ENCODE measurements around the gene SPHK2.

The SPHK2 gene

DNA sequence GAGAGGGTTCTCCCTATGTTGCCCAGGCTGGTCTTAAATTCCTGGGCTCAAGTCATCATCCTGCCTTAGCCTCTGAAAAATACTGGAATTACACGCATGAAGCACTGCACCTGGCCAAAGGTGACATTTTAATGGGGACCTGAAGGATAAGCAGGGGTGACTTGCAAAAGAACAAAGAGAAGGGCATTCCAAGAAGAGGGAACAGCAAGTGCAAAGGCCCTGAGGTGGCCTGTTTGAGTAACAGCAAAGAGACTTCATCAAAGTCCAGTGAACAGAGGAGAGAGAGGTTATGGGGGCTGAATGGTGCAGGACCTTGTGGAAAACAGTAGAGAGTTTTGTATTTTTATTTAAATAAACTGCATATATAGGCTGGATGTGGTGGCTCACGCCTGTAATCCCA is 22.5 kb downstream of the SPHK2 start:
- Mint-ChIP-seq H3K9me3 (peaks cover 0 to 2% of the 10 kb centered on the region in 2 donors), H3K27ac (no peak overlapping the region), H3K4me1 (ENCODE audit: low read depth in 2 of 2) (peaks cover 31 to 37% of the 10 kb centered on the region in 2 donors), H3K36me3 (ENCODE audit: insufficient read depth) (peaks cover 16% of the 10 kb centered on the region), H3K27me3 (no peaks in the 10 kb centered on the region), H3K4me3 (no peak overlapping the region)
- DNase-seq (no peak), ATAC-seq (replicated peaks) (no peak)

DNA sequence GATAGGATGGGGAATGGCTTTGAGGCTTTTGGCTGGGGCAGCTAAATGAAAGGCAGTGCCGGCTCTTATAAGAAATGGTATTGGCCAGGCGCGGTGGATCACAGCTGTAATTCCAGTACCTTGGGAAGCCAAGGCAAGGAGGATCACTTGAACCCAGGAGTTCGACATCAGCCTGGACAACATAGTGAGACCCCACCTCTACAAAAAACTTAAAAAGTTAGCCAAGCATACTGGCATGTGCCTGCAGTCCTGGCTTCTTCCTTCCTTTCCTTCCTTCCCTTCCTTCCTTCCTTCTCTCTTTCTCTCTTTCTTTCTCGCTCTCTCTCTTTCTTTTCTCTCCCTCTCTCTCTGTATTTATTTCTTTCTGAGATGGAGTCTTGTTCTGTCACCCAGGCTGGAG is 23.6 kb downstream of the SPHK2 start:
- no peaks in the 10 kb centered on the region for H3K27me3 Mint-ChIP-seq
- H3K4me1 Mint-ChIP-seq (ENCODE audit: low read depth in 2 of 2): peaks cover 33 to 40% of the 10 kb centered on the region in 2 donors
- no peak for DNase-seq
- H3K36me3 Mint-ChIP-seq (ENCODE audit: insufficient read depth): peaks cover 10% of the 10 kb centered on the region
- H3K27ac Mint-ChIP-seq: no peak overlapping the region
- H3K9me3 Mint-ChIP-seq: peaks cover 0 to 2% of the 10 kb centered on the region in 2 donors
- no peak overlapping the region for H3K4me3 Mint-ChIP-seq
- no peak for ATAC-seq (replicated peaks)

DNA sequence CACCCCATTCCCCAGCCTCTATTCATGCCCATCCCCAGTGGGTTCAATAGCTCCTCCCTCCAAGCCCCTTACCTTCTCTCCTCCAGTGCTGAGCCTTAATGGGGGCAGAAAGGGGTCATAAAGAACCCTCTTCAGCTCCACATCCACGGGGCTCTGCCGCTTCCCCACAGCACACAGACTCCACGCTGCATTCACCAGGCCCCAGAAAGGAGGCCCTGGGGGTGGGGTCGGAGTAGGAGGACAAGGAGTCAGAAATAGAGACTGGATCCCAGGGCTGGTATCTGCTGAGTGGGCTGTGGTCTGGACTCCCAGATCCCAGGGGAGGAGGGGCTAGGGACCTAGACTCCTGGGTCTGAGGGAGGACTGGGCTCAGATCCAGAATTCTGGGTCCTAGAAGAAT is 25.0 kb downstream of the SPHK2 start:
- H3K27ac Mint-ChIP-seq: peak overlapping the region in 1 of 2 donors; percentile 93
- ATAC-seq (replicated peaks) (no peak), DNase-seq (no peak)
- peak overlapping the region in 1 of 2 donors; percentile 90 for H3K4me3 Mint-ChIP-seq
- H3K36me3 Mint-ChIP-seq (ENCODE audit: insufficient read depth): peaks cover 11% of the 10 kb centered on the region
- no peaks in the 10 kb centered on the region for H3K9me3 Mint-ChIP-seq
- no peaks in the 10 kb centered on the region for H3K27me3 Mint-ChIP-seq
- H3K4me1 Mint-ChIP-seq (ENCODE audit: low read depth in 2 of 2): peaks cover 29 to 35% of the 10 kb centered on the region in 2 donors

DNA sequence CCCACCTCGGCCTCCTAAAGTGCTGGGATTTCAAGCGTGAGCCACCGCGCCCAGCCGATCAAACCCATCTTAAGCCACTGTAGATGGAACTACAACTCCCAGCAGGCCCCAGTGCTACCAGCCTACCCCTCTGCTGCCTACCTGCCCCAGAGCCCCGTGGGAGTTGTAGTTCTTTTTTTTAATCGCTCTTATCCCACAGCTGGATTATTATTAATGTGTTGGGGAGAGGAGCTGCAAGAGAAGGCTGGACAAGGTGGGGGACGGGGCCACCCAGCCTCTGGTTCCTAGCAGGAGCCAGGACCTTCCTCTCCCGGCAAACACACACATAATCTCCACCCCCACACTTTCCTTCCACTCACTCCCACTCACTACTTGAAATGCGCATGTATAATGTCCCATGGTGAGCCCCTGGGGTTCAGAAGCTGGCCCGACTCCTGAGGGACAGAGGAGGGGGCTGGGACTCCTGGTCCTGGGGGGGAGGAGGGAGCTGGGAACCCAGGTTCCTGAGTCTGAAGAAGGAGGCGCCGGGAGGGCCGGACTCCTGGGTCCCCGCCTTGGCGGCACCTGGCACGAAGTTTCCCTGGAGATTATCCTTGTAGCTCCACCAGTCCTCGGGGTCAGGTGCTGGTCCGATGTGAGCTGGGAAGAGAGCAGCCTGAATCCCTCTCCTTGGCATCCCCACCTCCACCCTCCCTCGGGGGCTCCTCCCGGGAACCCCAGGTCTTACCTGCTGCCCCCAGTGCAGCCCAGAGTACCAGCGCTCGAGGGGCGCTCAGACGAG is 25.7 kb downstream of the SPHK2 start:
- peaks cover 33 to 35% of the 10 kb centered on the region in 2 donors for H3K4me1 Mint-ChIP-seq (ENCODE audit: low read depth in 2 of 2)
- DNase-seq (peak; percentile 66 to 72 (median 68)), ATAC-seq (replicated peaks) (peak; percentile 58)
- no peaks in the 10 kb centered on the region for H3K9me3 Mint-ChIP-seq
- H3K27me3 Mint-ChIP-seq: no peaks in the 10 kb centered on the region
- peak overlapping the region; percentile 93 to 98 for H3K27ac Mint-ChIP-seq
- H3K36me3 Mint-ChIP-seq (ENCODE audit: insufficient read depth): peaks cover 12% of the 10 kb centered on the region
- peak overlapping the region; percentile 90 to 95 for H3K4me3 Mint-ChIP-seq

DNA sequence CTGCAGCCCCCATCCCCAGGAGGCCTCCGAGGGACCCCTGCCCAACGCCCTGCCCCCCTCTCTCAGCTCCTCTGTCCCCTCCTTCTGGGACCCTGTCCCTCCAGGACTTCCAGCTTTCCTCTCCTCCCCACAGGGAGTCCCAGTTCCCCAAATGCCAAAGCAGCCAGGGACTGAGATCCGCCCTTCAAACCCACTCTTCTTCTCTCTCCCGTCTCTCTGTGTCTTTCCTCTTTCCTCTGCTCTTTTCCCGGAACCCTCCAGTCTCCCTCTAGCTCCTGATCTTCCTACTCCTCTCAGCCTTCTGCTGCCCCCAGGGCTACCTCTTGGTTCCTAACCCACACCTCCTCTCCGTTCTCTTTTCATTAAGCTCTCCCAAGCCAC is 26.3 kb downstream of the SPHK2 start:
- H3K4me1 Mint-ChIP-seq (ENCODE audit: low read depth in 2 of 2): peaks cover 33% of the 10 kb centered on the region in 2 donors
- peak overlapping the region; percentile 90 to 95 for H3K4me3 Mint-ChIP-seq
- DNase-seq: no peak
- H3K27me3 Mint-ChIP-seq: no peaks in the 10 kb centered on the region
- H3K36me3 Mint-ChIP-seq (ENCODE audit: insufficient read depth): peaks cover 11% of the 10 kb centered on the region
- ATAC-seq (replicated peaks): no peak
- no peaks in the 10 kb centered on the region for H3K9me3 Mint-ChIP-seq
- peak overlapping the region; percentile 93 to 98 for H3K27ac Mint-ChIP-seq

DNA sequence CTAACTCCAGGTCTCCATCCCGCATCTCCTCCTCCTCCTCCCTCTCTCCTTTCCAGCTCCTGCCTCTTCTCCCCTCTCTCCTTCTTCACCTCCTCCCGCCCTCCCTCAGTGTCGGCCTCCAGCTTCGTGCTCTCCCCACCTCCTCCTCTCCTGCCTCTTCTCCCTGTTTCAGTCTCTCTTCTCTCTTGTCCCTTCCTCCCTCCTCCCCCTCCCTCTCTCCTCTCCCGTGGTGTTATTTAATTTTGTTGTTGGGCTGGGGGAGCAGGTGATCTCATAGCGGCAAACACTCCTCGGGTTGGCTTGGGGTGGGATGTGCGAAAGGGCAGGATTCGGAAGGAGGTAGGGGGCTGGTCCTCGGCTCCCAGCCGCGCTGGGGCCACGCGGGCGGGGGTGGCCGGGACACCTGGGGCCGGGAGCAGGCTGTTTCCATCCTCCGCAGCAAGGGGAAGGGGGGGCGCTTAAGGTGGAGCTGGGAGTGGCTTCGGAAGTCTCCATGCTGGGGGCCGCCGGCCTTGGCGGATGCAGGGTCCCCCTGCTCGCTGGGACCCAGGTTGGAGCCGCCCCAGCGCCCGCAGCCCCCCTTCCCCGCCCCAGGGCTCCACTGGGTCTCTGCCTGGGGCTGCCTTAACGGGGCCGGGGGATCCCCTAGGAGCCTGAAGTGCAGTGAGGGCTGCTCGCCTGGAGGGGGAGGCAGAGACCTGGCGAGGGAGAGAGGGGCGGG is 26.9 kb downstream of the SPHK2 start, which contains the start of gene CA11:
TSS of gene CA11 (minus strand) at position 187 of the 721 bp plus-strand sequence. CDS start 555 bp downstream, outside the sequence.
- Mint-ChIP-seq H3K4me1 (ENCODE audit: low read depth in 2 of 2) (peaks cover 33 to 35% of the 10 kb centered on the region in 2 donors), H3K4me3 (peak within 1 kb of the TSS; percentile 90 to 95), H3K36me3 (ENCODE audit: insufficient read depth) (peaks cover 11% of the 10 kb centered on the region), H3K9me3 (no peaks in the 10 kb centered on the region), H3K27ac (peak within 1 kb of the TSS; percentile 93 to 98), H3K27me3 (no peaks in the 10 kb centered on the region)
- DNase-seq (peak; percentile 93 to 96 (median 93)), ATAC-seq (replicated peaks) (peak; percentile 81)

DNA sequence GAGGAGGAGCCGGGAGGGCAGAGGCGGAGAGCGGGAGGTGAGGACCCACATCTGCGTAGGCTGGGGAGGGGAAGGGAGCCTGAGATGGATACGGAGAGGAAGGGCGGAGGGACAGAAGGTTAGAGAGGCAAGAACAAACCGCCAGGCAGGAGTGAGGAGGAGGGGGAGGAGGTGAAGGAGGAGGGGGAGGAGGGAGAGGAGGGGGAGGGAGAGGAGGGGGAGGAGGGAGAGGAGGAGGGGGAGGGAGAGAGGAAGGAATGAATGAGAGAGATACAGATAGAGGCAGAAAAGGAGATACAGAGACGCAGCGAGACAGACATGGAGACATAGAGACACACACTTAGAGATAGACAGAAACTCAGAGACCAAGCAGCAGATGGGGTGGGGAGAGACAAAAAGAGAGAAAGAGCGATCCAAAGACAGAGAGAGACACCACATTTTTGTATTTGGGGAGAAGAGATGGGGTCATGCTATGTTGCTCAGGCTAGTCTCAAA is 27.5 kb downstream of the SPHK2 start:
- DNase-seq: no peak
- H3K36me3 Mint-ChIP-seq (ENCODE audit: insufficient read depth): peaks cover 11% of the 10 kb centered on the region
- ATAC-seq (replicated peaks): no peak
- H3K4me1 Mint-ChIP-seq (ENCODE audit: low read depth in 2 of 2): peaks cover 33 to 35% of the 10 kb centered on the region in 2 donors
- H3K27me3 Mint-ChIP-seq: no peaks in the 10 kb centered on the region
- H3K9me3 Mint-ChIP-seq: no peaks in the 10 kb centered on the region
- H3K27ac Mint-ChIP-seq: peak overlapping the region; percentile 93 to 98
- peak overlapping the region; percentile 90 to 95 for H3K4me3 Mint-ChIP-seq

DNA sequence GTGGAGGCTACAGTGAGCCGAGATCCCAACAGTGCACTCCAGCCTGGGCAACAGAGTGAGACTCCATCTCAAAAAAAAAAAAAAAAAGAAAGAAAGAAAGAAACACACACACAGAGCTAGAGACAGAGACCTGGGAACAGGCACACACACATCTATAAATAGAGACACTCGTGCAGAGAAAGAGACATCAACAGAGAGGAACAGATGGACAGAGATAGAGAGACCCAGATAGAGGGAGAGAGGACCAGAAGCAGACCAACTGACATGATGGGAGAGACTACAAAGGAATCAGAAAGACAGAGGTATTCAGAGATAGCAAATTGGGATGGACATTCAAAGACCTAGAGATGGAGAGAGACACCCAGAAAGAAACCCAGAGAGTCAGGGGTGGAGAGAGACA is 28.8 kb downstream of the SPHK2 start:
- ATAC-seq (replicated peaks) (no peak), DNase-seq (no peak)
- peaks cover 33% of the 10 kb centered on the region in 2 donors for H3K4me1 Mint-ChIP-seq (ENCODE audit: low read depth in 2 of 2)
- peaks cover 11% of the 10 kb centered on the region for H3K36me3 Mint-ChIP-seq (ENCODE audit: insufficient read depth)
- H3K27me3 Mint-ChIP-seq: no peaks in the 10 kb centered on the region
- H3K27ac Mint-ChIP-seq: peak overlapping the region; percentile 93 to 98
- H3K9me3 Mint-ChIP-seq: no peaks in the 10 kb centered on the region
- peak overlapping the region in 1 of 2 donors; percentile 27 for H3K4me3 Mint-ChIP-seq

DNA sequence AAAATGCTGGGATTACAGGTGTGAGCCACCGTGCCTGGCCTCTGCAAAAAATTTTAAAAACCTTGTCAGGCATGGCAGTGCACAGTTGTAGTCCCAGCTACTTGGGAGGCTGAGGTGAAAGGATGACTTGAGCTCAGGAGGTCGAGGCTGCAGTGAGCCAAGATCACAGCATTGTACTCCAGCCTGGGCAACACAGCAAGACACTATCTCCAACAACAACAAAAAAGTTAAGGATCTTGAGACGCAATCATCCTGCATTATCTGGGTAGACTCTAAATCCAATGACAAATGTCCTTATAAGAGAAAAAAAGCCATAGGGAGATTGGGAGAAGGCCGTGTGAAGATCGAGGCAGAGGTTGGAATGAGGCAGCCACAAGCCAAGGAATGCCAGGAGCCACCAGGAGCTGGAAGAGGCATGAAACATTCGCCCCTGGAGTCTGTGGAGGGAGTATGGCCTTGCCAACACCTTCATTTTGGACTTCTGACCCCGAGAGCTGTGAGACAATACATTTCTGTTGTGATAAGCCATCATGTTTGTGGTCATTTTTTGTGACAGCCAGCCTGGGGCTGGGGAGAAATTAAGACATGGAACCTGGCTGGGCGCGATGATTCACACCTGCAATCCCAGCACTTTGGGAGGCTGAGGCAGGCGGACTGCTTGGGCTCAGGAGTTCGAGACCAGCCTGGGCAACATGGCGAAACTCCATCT is 31.8 kb downstream of the SPHK2 start:
- ATAC-seq (replicated peaks): no peak
- no peaks in the 10 kb centered on the region for H3K9me3 Mint-ChIP-seq
- H3K4me3 Mint-ChIP-seq: no peak overlapping the region
- peak overlapping the region; percentile 71 to 86 for H3K27ac Mint-ChIP-seq
- DNase-seq: no peak
- peaks cover 7% of the 10 kb centered on the region for H3K36me3 Mint-ChIP-seq (ENCODE audit: insufficient read depth)
- H3K4me1 Mint-ChIP-seq (ENCODE audit: low read depth in 2 of 2): peaks cover 18 to 23% of the 10 kb centered on the region in 2 donors
- H3K27me3 Mint-ChIP-seq: no peaks in the 10 kb centered on the region

DNA sequence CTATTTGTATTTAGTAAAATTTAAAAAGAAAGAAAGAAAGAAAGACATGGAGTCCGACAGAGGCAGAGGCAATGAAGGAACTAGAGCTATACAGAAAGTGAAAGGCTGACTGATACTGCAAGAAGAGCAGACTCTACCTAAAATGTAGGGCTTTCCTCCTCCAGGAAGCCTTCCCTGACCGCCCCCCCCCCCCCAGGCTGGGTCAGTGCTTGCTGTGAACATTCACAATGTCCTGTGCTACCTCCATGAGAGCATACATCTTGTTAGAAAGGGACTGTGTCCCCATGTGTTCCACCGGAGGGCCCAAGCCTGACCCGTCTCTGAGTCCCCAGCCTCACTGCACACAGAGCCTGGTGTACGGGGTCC is 32.4 kb downstream of the SPHK2 start:
- no peaks in the 10 kb centered on the region for H3K9me3 Mint-ChIP-seq
- no peak for DNase-seq
- peak overlapping the region; percentile 71 to 86 for H3K27ac Mint-ChIP-seq
- peaks cover 7% of the 10 kb centered on the region for H3K36me3 Mint-ChIP-seq (ENCODE audit: insufficient read depth)
- H3K27me3 Mint-ChIP-seq: no peaks in the 10 kb centered on the region
- ATAC-seq (replicated peaks): no peak
- H3K4me3 Mint-ChIP-seq: no peak overlapping the region
- H3K4me1 Mint-ChIP-seq (ENCODE audit: low read depth in 2 of 2): peaks cover 18 to 21% of the 10 kb centered on the region in 2 donors

DNA sequence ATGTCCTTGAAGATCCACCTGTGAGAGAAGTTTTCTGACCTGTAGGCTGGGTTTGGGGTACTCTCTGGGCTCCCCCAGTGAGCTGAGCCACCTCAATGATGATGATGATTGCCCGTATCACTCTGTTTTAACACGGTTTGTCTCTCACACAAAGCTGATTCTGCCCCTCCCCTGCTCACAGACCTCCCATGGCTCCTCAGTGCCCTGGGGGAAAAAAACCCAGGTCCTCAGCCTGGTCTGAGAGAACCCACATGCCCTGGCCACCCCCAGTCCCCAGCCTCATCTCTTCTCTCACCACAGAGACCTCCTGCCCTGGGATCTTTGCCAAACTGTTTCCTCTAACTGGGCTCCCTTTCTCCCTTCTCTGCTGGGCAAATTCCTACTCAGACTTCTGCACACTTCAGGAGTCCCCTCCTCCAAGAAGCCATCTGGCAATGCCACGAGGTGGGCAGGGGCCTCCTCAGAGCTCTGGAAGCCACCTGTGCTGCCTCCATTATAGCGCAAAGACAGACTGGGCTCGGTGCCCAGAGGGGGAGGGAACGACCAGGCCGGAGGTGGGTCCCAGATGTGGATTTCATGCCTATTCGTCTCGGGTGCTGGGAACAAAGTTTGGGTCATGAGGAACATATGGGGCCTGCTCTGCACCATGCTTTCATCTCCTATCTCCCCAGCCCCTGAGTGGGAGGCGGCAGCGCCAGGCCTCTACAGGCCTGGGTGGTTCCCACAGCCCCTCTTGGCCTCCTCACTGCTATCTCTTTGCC is 35.2 kb downstream of the SPHK2 start:
- H3K36me3 Mint-ChIP-seq (ENCODE audit: insufficient read depth): peaks cover 2% of the 10 kb centered on the region
- ATAC-seq (replicated peaks) (no peak), DNase-seq (no peak)
- H3K27ac Mint-ChIP-seq: no peak overlapping the region
- H3K4me3 Mint-ChIP-seq: no peak overlapping the region
- H3K27me3 Mint-ChIP-seq: peaks cover 0 to 4% of the 10 kb centered on the region in 2 donors
- H3K4me1 Mint-ChIP-seq (ENCODE audit: low read depth in 2 of 2): peaks cover 3 to 5% of the 10 kb centered on the region in 2 donors
- H3K9me3 Mint-ChIP-seq: no peaks in the 10 kb centered on the region

DNA sequence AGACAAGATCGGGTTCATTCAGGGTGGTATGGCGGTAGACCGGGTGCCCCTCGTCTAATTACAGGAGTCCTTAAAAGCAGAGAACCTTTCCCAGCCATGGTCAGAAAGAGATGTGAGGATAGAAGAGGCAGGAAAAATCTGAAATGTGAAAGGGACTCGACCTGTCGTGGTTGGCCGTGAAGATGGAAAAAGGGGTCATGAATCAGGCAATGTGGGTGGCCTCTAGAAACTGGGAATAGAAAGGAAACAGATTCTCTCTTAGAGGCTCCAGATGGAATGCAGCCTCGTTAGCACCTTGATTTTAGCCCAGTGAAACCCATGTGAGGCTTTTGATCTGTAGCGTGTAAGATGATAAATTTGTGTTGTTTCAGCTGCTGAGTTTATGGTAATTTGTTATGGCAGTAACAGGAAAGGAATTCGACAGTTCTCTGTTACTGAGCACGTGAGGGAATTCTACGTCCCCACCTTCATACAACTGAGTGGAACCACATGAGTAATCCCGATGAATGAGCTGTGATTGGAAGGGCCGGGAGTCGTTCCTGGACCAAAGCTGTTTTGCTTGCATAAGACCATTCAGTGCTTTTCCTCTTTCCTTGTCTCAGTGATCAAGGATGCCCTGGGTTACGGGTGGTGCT is 37.7 kb downstream of the SPHK2 start:
- no peak overlapping the region for H3K27ac Mint-ChIP-seq

More for the DNA sequence above, 37.7 kb downstream of the SPHK2 start:
- H3K4me1 Mint-ChIP-seq (ENCODE audit: low read depth in 2 of 2): peaks cover 6 to 7% of the 10 kb centered on the region in 2 donors
- no peak overlapping the region for H3K4me3 Mint-ChIP-seq
- H3K36me3 Mint-ChIP-seq (ENCODE audit: insufficient read depth): peaks cover 4% of the 10 kb centered on the region
- H3K27me3 Mint-ChIP-seq: peaks cover 0 to 4% of the 10 kb centered on the region in 2 donors
- ATAC-seq (replicated peaks) (no peak), DNase-seq (no peak)
- no peaks in the 10 kb centered on the region for H3K9me3 Mint-ChIP-seq

Data from effector memory CD8-positive, alpha-beta T cell (primary cell).